Measurements from ENCODE around the gene KRT9.

The KRT9 gene

DNA sequence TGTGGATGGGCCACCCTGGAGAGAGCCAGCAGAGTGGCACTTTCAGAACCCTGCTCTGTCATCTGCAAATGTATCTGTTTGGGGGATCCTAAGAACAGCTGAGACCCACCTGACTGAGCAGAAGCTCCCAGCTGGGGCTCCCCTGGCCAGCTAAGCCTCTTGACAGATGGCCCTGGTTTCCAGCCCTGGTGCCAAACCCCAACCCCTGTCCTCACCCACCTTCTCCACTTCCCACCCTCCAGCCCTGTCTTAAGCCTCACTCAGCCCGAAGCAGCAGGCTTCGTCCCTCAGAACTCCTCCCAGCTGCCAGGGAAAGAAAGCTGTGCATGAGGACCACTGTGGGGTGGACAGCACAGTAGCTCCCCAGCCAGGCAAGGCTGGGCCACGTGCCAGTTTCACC lies 3.5 kb upstream of the KRT9 start:
- no peaks in the 10 kb centered on the region for H3K9me3 ChIP-seq (ENCODE audit: low read length)
- H3K4me2 ChIP-seq (ENCODE audit: low read length): no peak overlapping the region
- H3K27ac ChIP-seq (ENCODE audit: low read depth, low read length, poor library complexity, severe bottlenecking): no peak overlapping the region
- H3K4me3 ChIP-seq (ENCODE audit: low read depth, low read length, poor library complexity, severe bottlenecking): no peak overlapping the region
- H3K9ac ChIP-seq (ENCODE audit: low read length): no peak overlapping the region
- no peaks in the 10 kb centered on the region for H3F3A ChIP-seq (ENCODE audit: insufficient read depth, low read length)
- peaks cover 4% of the 10 kb centered on the region for H3K4me1 ChIP-seq (ENCODE audit: insufficient read depth, low read length, severe bottlenecking)
- no peaks in the 10 kb centered on the region for H3K36me3 ChIP-seq (ENCODE audit: insufficient read depth, low read length)
- no peaks in the 10 kb centered on the region; the same call in 1 of the 2 replicates for H3K27me3 ChIP-seq (ENCODE audit: insufficient read depth, low read length)
- H4K20me1 ChIP-seq (ENCODE audit: insufficient read depth, low read length): no peaks in the 10 kb centered on the region
- H2AFZ ChIP-seq (ENCODE audit: low read length): no peak overlapping the region
- H3K9me2 ChIP-seq (ENCODE audit: low read depth, low read length): no peaks in the 10 kb centered on the region
- no peak for TF ChIP-seq EZH2 (IDR thresholded peaks at IDR 0.05; ENCODE audit: borderline replicate concordance, low read length)
- TF ChIP-seq, protein P1, sequence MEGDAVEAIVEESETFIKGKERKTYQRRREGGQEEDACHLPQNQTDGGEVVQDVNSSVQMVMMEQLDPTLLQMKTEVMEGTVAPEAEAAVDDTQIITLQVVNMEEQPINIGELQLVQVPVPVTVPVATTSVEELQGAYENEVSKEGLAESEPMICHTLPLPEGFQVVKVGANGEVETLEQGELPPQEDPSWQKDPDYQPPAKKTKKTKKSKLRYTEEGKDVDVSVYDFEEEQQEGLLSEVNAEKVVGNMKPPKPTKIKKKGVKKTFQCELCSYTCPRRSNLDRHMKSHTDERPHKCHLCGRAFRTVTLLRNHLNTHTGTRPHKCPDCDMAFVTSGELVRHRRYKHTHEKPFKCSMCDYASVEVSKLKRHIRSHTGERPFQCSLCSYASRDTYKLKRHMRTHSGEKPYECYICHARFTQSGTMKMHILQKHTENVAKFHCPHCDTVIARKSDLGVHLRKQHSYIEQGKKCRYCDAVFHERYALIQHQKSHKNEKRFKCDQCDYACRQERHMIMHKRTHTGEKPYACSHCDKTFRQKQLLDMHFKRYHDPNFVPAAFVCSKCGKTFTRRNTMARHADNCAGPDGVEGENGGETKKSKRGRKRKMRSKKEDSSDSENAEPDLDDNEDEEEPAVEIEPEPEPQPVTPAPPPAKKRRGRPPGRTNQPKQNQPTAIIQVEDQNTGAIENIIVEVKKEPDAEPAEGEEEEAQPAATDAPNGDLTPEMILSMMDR (IDR thresholded peaks at IDR 0.05; ENCODE audit: low read length): no peak
- H3K79me2 ChIP-seq (ENCODE audit: insufficient read depth, low read length): no peaks in the 10 kb centered on the region

DNA sequence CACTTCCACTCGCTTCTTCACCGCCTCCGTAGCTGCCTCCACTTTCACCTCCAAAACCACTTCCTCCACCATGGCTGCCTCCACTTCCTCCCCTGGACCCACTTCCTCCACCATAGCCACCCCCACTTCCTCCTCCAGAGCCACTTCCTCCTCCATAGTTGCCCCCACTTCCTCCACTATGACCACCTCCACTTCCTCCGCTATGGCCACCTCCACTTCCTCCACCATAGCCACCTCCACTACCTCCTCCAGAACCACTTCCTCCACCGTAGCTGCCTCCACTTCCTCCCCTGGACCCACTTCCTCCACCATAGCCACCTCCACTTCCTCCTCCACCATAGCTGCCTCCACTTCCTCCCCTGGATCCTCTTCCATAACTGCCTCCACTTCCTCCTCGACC lies 4.5 kb downstream of the KRT9 start:
- Histone ChIP-seq H3K27ac (ENCODE audit: low read depth, low read length, poor library complexity, severe bottlenecking) (no peak overlapping the region), H3K4me3 (ENCODE audit: low read depth, low read length, poor library complexity, severe bottlenecking) (no peak overlapping the region), H3K79me2 (ENCODE audit: insufficient read depth, low read length) (no peaks in the 10 kb centered on the region), H3K27me3 (ENCODE audit: insufficient read depth, low read length) (no peaks in the 10 kb centered on the region), H3K4me1 (ENCODE audit: insufficient read depth, low read length, severe bottlenecking) (no peaks in the 10 kb centered on the region), H3K9ac (ENCODE audit: low read length) (no peak overlapping the region), H4K20me1 (ENCODE audit: insufficient read depth, low read length) (no peaks in the 10 kb centered on the region), H2AFZ (ENCODE audit: low read length) (no peak overlapping the region), H3K9me3 (ENCODE audit: low read length) (no peaks in the 10 kb centered on the region), H3K36me3 (ENCODE audit: insufficient read depth, low read length) (no peaks in the 10 kb centered on the region), H3K4me2 (ENCODE audit: low read length) (no peak overlapping the region), H3F3A (ENCODE audit: insufficient read depth, low read length) (no peaks in the 10 kb centered on the region), H3K9me2 (ENCODE audit: low read depth, low read length) (no peaks in the 10 kb centered on the region)
- TF ChIP-seq, protein P1 (IDR thresholded peaks at IDR 0.05; ENCODE audit: low read length): no peak
- TF ChIP-seq EZH2 (IDR thresholded peaks at IDR 0.05; ENCODE audit: borderline replicate concordance, low read length): no peak

DNA sequence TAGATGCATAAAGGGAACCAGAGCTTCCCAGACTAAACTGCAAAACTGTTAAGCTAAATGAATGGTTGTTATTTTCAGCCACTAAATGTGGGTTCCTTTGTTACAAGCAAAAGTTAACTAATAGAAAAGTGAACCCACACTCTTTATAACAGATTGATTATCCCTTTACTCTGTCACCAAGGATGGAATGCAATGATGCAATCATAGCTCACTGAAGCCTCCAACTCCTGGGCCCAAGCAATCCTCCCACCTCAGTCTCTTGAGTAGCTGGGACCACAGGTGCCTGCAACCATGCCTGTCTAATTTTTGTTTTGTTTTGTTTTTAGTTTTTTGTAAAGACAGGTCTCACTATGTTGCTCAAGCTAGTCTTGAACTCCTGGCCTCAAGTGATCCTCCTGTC lies 6.5 kb downstream of the KRT9 start:
- Histone ChIP-seq H3K4me2 (ENCODE audit: low read length) (no peak overlapping the region), H3K9me3 (ENCODE audit: low read length) (no peaks in the 10 kb centered on the region), H3F3A (ENCODE audit: insufficient read depth, low read length) (no peaks in the 10 kb centered on the region), H3K4me3 (ENCODE audit: low read depth, low read length, poor library complexity, severe bottlenecking) (no peak overlapping the region), H3K79me2 (ENCODE audit: insufficient read depth, low read length) (no peaks in the 10 kb centered on the region), H3K4me1 (ENCODE audit: insufficient read depth, low read length, severe bottlenecking) (no peaks in the 10 kb centered on the region), H3K27me3 (ENCODE audit: insufficient read depth, low read length) (no peaks in the 10 kb centered on the region), H3K9me2 (ENCODE audit: low read depth, low read length) (no peaks in the 10 kb centered on the region), H2AFZ (ENCODE audit: low read length) (no peak overlapping the region), H4K20me1 (ENCODE audit: insufficient read depth, low read length) (no peaks in the 10 kb centered on the region), H3K9ac (ENCODE audit: low read length) (no peak overlapping the region), H3K36me3 (ENCODE audit: insufficient read depth, low read length) (no peaks in the 10 kb centered on the region), H3K27ac (ENCODE audit: low read depth, low read length, poor library complexity, severe bottlenecking) (no peak overlapping the region)
- TF ChIP-seq, protein P1 (IDR thresholded peaks at IDR 0.05; ENCODE audit: low read length): no peak
- TF ChIP-seq EZH2 (IDR thresholded peaks at IDR 0.05; ENCODE audit: borderline replicate concordance, low read length): no peak
